ENCODE measurements around the gene PHACTR1.
"Not testable (repeated sequence)": the region's sequence is repeated elsewhere in the genome, so short reads cannot be mapped to it uniquely, and the experiment has no call there.

PHACTR1 gene

DNA sequence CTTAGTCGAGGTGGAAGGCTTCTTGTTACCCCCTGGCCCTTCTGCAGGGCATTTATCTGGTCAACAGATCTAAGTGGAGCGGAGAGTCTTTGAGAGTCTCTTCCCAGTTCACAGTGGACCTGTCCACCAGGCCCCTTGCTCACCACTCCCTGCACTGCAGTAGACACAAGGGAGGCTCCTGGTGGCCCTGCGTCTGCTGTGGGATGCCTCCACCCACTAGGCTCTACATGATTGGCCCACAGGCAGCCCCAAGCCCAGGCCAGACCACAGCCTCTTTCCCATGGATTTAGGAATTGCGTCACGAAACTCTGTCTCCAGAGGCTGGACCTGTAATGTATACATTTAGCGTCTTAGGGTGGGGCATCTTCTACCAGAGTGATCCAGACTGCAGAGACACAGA lies 583.4 kb downstream of the PHACTR1 start:
- no peak for DNase-seq

- no peak for DNase-seq
These were observed 584.4 kb downstream of the PHACTR1 start for GRCh38 chr6:13300643-13301590.

DNA sequence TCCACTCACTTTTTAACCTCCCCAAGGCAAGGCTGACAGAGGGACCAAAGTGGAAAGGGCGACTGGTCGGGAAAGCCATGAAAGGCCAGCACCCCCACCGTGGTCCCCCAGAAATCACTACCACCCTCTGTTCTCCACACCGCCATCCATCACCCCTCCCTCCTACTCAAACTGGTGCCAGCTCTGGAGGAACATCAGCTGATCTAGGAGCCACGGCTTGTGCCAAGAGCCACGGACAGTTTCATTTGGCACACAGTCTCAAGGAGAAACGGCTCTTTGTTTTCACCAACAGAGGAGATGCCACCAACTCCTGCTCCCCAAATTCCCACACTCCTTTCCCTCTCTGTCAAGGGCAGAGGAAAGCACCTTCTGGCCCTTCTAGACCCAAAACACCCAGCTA lies 585.7 kb downstream of the PHACTR1 start:
- DNase-seq = no peak

DNA sequence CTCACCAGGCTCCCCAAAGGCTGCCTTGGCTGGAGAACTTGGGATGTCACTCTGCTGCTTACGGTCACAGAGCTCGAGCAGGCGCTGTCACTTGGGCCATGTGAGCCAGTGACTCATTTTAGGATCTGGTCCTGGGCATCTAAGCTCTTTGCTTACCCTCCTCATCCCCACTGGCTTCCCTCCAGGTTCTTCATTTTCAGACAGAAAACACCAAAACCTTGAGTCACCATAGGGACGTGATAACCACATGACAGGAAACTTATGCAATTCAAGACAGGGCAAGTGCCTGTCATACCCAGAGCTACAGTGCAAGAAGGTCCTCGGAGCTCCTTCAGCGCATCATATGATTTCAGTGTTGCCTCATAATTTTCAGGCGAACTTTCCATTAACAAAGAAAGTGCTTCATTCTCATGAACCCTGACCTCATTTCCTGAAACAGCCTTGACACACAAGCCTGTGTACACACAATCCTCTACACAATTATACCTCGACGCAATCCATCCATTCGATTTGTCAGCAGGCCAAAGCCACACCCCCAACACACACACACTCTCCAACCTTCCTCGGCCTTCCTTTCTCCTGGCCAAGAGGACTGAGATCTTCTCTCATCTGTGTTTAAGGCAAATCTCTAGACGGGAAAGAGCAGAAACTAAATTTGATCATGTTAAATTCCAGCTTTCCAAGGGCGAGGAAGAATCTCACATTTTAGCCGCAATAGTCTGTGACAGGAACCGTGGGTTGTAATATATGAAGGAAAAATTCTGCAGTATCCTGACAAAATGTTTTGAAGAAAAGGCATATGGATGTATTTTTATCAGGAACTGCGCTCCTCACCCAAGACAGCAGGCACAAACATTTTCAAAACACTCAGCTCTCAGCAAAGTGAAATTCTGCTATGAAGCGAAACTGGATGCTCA lies 586.4 kb downstream of the PHACTR1 start:
- DNase-seq = no peak

DNA sequence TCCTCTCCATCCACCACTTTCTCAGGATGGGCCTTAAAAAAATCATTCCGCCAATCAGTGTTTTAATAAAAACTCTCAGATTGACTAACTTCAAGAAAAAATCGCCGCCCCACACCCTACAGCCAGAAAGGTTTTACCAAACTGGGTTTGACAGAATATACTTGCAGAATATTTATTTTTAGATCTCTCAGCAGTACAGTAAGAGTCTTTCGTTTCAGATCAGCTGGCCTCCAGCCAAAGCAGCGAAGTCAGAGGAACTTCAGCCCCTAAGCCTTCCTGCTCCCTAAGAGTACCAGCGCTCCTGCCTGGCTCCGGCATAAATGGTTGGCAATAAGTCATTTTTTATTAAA lies 587.1 kb downstream of the PHACTR1 start:
- DNase-seq = no peak

- DNase-seq = no peak
These were observed 587.5 kb downstream of the PHACTR1 start for GRCh38 chr6:13304101-13304500.

DNA sequence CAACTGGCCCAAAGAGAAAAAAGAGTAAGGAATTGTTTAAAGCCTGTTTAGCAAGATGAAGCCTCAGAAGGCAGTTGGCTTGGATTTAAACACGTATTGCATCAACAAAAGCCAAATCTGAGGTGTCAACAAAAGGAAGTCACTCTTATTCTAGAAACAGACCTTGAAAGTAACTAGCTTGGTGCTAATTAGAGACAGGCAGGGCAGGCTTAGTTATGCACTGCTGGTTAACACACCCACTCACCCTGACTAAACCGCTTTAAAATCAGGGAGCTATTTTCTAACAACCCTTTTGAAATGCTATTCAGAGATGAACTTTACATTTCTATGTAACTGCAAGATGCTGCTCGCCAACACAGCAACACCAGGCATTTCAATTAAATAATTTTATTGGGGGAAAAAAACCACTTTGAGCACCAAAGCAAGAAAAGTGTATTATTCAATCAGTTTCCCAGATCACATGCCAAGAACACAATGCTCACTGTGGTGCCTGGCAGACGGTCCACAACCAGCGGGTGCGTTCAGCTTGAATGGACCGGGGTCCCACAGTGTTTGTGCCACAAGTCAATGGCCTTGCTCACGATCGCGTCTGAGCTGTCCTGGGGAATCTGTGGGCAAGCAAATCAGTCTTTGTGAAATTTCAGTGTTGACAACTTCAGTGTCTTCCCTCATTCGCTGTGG lies 588.2 kb downstream of the PHACTR1 start:
- DNase-seq = no peak

- DNase-seq = no peak
These were observed 588.7 kb downstream of the PHACTR1 start for GRCh38 chr6:13305288-13305687.

DNA sequence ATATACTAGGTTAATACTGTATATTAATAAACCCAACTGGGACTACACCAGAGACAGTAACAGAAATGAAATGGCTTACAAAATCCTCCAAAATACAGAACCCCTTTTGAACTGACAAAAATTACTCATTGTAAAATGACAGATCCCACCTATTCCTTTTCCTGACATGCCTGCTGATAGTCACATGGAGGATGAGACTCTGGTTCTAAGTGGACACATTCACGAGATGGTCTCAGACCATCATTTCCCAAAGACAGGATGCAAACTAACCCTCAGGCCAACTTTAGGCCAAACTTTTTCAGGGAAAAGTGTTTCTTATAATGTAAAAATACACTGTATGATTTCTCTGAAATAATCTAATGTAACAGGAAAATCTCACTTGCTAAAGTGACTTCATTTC lies 589.2 kb downstream of the PHACTR1 start:
- DNase-seq = no peak

GRCh38 chr6:13307508-13307995 lies 591.0 kb downstream of the PHACTR1 start:
- DNase-seq = no peak

GRCh38 chr6:13308332-13308731 lies 591.8 kb downstream of the PHACTR1 start:
- no peak for DNase-seq

GRCh38 chr6:13311155-13311554 lies 594.6 kb downstream of the PHACTR1 start:
- no peak for DNase-seq

DNA sequence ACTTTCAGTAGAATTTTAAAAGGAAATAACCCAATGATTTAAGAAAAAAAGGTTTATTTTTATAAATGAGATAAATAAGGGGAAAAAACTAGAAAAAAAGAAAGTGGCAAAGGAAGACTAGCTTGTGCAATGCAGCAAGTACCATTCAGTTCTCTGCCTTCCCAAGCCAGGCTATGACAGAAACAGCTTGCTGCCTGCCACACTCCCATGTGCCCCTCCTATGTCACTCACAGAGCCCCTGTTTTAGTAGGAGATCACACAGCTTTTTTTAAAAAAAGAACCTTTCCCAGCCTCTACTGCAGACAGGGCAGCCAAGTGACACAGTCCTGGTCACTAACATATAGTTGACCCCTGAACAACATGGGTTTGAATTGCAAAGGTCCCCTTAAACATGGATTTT lies 598.2 kb downstream of the PHACTR1 start:
- no peak for DNase-seq

DNA sequence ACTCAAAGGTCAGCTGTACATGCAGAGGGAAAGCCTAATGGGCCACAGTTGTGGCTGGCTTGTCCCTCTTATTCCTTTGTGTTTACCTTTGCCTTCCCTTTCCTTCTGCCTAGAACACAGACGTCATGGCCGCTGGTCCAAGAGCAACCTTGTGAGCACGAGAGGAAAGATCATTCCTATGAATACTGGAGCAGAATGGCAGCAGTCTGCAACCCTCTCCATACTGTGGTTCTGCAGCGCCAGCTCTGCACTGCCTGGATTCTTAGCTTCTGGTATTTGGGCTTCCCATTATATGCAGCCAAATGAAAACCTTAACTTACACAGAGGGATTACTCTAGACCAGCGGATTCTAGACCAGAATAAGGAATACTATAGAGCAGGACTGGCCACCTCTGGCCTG lies 599.3 kb downstream of the PHACTR1 start:
- DNase-seq = no peak

DNA sequence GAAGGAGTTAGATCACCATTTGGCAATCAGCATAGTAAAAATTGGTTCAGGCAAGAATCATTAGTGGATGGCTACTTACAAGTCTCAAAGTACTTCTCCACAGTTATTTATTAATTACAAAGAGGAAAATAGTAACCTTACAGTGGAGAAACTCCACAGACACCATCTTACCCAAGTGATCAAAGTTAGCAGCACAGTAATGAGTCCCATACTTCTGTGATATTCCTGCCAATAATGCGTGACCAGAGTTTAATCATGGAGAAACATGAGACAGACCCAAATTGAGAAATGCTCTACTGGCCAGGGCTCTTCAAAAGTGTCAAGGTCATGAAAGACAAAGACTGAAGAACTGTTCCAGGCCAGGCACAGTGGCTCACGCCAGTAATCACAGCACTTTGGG lies 602.3 kb downstream of the PHACTR1 start:
- DNase-seq = no peak

DNA sequence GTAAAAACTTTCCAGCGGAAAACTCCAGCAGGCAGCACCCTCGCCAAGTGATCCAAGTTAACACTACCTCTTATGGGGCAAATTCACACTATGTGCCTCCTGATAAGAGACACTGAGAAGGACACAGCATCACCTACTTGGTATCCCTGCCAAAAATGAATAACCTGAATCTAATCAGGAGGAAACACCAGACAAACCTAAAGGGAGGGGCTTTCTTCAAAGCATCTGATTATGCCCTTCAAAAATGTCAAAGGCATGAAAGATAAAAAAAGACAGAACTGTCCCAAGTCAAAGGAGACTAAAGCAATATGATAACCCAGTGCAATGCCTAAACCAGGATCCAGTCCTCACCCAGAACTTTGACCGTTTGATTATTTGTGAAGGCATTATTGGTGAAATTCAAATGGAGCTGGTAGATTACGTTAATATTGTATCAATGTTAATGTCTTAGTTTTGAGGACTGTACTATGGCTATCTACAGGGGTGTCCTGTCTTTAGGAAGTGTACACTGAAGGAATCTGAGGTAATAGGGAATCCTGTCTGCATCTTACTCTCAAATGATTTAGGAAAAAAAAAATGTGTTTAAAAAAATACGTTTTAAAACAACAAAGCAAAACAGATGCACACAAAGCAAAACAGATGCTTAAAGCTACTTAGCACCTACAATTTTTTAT lies 603.5 kb downstream of the PHACTR1 start:
- no peak for DNase-seq

DNA sequence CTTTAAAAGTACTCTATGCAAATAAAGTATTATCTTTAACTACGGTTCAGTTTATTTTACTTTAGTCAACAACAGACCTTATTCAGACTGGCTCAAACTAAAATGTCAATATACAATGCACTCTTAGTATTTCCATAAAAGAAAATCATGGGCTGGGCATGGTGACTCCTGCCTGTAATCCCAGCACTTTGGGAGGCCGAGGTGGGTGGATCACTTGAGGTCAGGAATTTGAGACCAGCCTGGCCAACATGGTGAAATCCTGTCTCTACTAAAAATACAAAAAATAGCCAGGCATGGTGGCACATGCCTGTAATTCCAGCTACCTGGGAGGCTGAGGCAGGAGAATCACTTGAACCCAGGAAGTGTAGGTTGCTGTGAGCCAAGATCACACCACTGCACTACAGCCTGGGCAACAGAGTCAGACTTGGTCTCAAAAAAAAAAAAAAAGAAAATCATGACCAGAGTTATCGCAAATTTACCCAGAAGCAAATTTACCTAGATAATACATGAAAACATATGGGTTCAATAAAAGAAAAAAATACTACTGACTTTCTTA lies 609.5 kb downstream of the PHACTR1 start:
- not testable (repeated sequence) for DNase-seq

- no peak for DNase-seq
These were observed 611.1 kb downstream of the PHACTR1 start for GRCh38 chr6:13327691-13328075.

DNA sequence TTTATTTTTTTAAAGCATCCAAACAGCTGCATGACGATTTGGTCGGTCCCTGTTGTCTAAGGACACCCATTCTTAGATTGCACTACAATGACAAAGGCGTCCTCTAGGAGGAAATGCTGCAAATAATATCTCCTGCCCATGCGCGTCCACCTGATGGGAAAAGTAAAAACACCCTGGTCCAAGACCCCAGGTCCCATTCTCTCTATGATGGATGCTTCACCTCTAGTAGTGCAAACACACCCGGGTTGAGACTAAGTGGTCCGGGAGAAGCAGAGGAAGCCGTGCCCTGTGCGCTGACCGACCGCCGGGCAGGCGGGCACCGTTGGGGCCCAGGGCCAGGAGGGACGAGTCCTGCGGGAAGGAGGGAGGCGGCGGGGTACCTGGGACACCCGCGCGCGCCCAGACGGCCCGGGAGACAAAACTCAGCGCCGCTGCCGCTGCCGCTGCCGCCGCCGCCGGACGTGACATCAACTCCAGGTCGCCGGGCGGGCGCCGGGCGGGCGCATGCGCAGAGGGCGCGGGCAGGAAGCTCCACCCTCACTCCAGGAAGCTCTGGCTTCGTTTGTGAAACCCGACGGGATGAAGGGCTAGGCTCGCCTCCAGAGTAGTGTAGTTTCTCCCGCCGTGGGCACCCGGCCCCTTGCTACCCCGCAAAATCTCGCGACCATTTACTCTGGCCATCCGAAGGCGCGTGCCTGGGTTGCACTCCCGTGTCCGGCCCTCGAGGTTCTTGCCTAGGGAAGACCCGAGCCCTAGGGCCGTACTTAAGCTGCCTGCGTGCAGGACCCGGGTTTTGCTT lies 611.7 kb downstream of the PHACTR1 start, which contains the start of gene TBC1D7:
TSS of gene TBC1D7 (minus strand) at position 462 of the 799 bp plus-strand sequence. CDS start 1,639 bp downstream, outside the sequence.
- peak; percentile 93 for DNase-seq

DNA sequence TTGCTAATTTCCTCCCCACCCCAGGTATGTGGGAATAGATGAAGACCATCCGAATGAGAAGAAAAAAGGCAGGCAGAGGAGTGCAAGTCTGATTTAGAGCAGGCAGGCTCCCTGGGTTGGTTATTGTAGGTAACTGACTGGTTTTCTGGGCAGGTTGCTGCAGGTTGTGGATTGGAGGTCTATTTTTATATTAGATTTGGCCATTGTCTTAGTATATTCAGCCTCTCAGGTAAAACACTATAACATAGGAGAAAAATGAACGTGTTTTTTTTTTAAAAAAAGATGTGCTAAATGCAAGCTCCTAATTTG lies 612.3 kb downstream of the PHACTR1 start:
- no peak for DNase-seq
